Heart left ventricle (tissue), 16 donors: ENCODE measurements around the gene RBBP5. TPM values are rescaled to one million over a fixed set of nuclear protein-coding genes. Genes with fewer than 3 reads are reported as not detected.

ENCODE experiments used
- ATAC-seq, 4 donors: fragments of 200-7000 bp; cut with Tn5 transposase; one replicate each; pipeline ENCODE4 v1.9.1; 2020 to 2022; ENCODE audit warnings: moderate library complexity in 4 of 4, mild to moderate bottlenecking in 3 of 4, moderate number of reproducible peaks in 1 of 4
- DNase-seq, 5 donors: peaks; one replicate each; pipeline ENCODE4 v3.0.0-alpha.2; 2020
- H3K27ac ChIP-seq, 12 donors: fragments of 200-600 bp; sonication (generic) in 4 of 12; one replicate each; pipeline versions ENCODE4 v1.5.0 to v1.8.0; 2016 to 2022; ENCODE audit warnings: mild to moderate bottlenecking in 2 of 12
- H3K27me3 ChIP-seq, 9 donors: fragments of 200-600 bp; sonication (generic) in 2 of 9; one replicate each; pipeline versions ENCODE4 v1.5.1 to v1.8.0; 2016 to 2022; ENCODE audit warnings: mild to moderate bottlenecking in 3 of 9
- H3K36me3 ChIP-seq, 9 donors: fragments of 200-600 bp; sonication (generic) in 2 of 9; one replicate each; pipeline versions ENCODE4 v1.5.0 to v1.8.0; 2018 to 2022; ENCODE audit warnings: mild to moderate bottlenecking in 2 of 9
- H3K4me1 ChIP-seq, 12 donors: fragments of 200-600 bp; sonication (generic) in 4 of 12; one replicate each; pipeline versions ENCODE4 v1.5.0 to v1.8.0; 2016 to 2022; ENCODE audit warnings: mild to moderate bottlenecking in 3 of 12
- H3K4me3 ChIP-seq, 12 donors: fragments of 200-600 bp; sonication (generic) in 4 of 12; one replicate each; pipeline versions ENCODE4 v1.5.0 to v1.8.0; 2017 to 2022; ENCODE audit warnings: mild to moderate bottlenecking in 9 of 12, moderate library complexity in 4 of 12
- H3K9me3 ChIP-seq, 12 donors: fragments of 200-600 bp; sonication (generic) in 4 of 12; one replicate each; pipeline versions ENCODE4 v1.5.0 to v1.8.0; 2016 to 2022; ENCODE audit warnings: mild to moderate bottlenecking in 1 of 12
- POLR2A ChIP-seq, 2 donors: fragments of 450-650 bp; IDR thresholded peaks; one replicate each; pipeline ENCODE4 v1.6.1; 2017; ENCODE audit warnings: antibody characterized with exemption in 2 of 2, mild to moderate bottlenecking in 2 of 2, moderate library complexity in 2 of 2
- WGBS, 4 donors: extraction: QIAGEN DNeasy Blood & Tissue Kit in 2 of 4; methylation state at CpG; one replicate each; pipeline versions ENCODE4 v1.1.5 to v1.1.7; 2013 to 2018; 5-methylcytosine and 5-hydroxymethylcytosine counted together
- intact Hi-C, 10 donors: fragments of 100-400 bp; cut with DNase I; formaldehyde crosslinking; loops; one replicate each; pipeline versions ENCODE4 v1.11.1 to v1.14.2; 2022
- polyA plus RNA-seq, 2 donors: library from polyadenylated mRNA; stranded (reverse); fragments of 200-250 nt; gene quantifications; one replicate each; pipeline ENCODE4 v1.2.3, GENCODE V29; 2013
- total RNA-seq, 9 donors: library from RNA; depleted of rRNA in 2 of 9; stranded (reverse); fragments of >200 nt in 2 of 9; fragmentation: NEBNext Ultra II Directional in 3 of 9; extraction: Animal tissue kit (Norgen Biotek cat#: 25700) in 3 of 9; gene quantifications; one replicate each; pipeline versions ENCODE4 v1.1.0 to v1.2.4, GENCODE V29; 2016 to 2023
- TF ChIP-seq, protein P1 (sequence below), 12 donors: fragments of 200-600 bp; sonication (generic) in 4 of 12; IDR thresholded peaks; one replicate each; pipeline versions ENCODE4 v1.5.0 to v1.8.0; 2018 to 2022; ENCODE audit warnings: antibody characterized with exemption in 12 of 12, mild to moderate bottlenecking in 5 of 12
- donor health status: ischemic (EF 13 %, LVEDD 7.1; RV severe dilation, severe dysfunction).
- donor health status: healthy with polysubstance abuse.
- donor health status: DM: no; HTN: yes; CAD: no.
- donor health status: DM: no; HTN: no; CAD: no.
- donor health status: ischemic (EF 25% LVEDD 6.9; RV normal size, moderate dysfunction).
- donor health status: ischemic (EF 25% LVEDD 5.7; RV mildly dilated, moderate dysfunction).
- donor health status: healthy.
- donor health status: DM: yes; HTN: yes; CAD: no.
- donor health status: ischemic (EF 35%, LVEDD 5.7; RV mildly dilated, moderate dysfunction).
- donor health status: nonischemic (EF 11% LVEDD 7.7; RV severe dilation, severe dysfunction).
- donor health status: DM: yes; HTN: yes; CAD: no.
- donor health status: PGD.
- donor health status: ischemic (EF 29% LVEDD 5.4; RV normal size, mild dysfunction).
- donor health status: nonischemic (EF 23%, LVEDD 6.1; RV moderate dilation, normal function).

The RBBP5 gene
- total and polyA plus RNA-seq, 11 donors: 3.8 to 12.1 (median 9.5) TPM

DNA sequence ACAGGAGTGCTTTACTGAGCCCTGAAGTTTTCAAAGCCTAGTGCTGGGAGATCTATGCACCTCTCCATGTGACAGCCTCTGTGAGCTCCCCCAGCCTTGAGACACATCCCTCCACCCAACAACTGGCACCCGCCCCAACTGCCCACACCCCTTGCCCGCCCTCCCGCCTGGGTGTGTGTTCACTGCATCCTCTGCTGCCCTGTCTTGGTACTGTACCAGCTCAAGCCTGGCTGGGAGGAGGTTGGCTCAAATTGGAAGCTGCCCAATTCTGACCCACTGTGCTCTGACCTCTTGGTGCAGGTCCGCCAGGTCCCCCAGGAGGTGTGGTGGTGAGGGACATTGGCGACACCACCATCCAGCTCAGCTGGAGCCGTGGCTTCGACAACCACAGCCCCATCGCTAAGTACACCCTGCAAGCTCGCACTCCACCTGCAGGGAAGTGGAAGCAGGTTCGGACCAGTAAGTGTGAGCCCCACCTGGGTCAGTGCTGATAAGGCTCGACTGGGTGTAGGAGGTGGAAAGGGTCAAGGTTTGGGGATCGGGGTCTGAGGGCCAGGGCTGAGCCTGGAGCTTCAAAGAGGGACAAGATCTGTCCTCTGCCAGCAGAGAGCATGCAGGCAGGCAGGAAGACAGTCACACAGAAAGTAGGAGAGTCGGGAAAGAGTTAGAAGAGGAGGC lies 55.5 kb downstream of the RBBP5 start:
- TF ChIP-seq, protein P1, sequence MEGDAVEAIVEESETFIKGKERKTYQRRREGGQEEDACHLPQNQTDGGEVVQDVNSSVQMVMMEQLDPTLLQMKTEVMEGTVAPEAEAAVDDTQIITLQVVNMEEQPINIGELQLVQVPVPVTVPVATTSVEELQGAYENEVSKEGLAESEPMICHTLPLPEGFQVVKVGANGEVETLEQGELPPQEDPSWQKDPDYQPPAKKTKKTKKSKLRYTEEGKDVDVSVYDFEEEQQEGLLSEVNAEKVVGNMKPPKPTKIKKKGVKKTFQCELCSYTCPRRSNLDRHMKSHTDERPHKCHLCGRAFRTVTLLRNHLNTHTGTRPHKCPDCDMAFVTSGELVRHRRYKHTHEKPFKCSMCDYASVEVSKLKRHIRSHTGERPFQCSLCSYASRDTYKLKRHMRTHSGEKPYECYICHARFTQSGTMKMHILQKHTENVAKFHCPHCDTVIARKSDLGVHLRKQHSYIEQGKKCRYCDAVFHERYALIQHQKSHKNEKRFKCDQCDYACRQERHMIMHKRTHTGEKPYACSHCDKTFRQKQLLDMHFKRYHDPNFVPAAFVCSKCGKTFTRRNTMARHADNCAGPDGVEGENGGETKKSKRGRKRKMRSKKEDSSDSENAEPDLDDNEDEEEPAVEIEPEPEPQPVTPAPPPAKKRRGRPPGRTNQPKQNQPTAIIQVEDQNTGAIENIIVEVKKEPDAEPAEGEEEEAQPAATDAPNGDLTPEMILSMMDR (IDR thresholded peaks at IDR 0.05): no peak
- TF ChIP-seq POLR2A (IDR thresholded peaks at IDR 0.05): no peak

DNA sequence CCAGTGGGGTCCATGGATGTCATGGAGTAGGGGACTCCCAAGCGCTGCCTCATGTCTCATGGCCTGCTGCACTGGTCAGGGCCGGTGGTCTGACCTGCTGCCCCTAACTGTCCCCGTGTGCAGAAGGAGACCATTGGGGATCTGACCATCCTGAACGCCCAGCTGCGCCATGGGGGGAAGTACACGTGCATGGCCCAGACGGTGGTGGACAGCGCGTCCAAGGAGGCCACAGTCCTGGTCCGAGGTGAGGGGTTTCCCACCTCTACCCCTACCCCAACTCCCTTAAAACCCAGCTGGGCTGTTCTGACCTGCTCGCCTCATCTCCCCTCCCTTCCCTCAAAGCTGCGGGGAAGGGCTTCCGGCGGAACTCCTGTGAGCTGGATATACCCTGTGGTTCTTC lies 56.1 kb downstream of the RBBP5 start:
- TF ChIP-seq, protein P1 (IDR thresholded peaks at IDR 0.05): no peak
- no peak for TF ChIP-seq POLR2A (IDR thresholded peaks at IDR 0.05)
- H3K9me3 ChIP-seq: no peaks in the 10 kb centered on the region
- WGBS, 4 donors: 87 to 91% (median 89%) methylated on average over 10 to 14 of the region's 14 CpGs
- ATAC-seq: no peak
- DNase-seq: no peak
- no peaks in the 10 kb centered on the region for H3K27me3 ChIP-seq
- no peaks in the 10 kb centered on the region for H3K36me3 ChIP-seq
- no peak overlapping the region for H3K27ac ChIP-seq
- intact Hi-C loops: loop anchor here in 3 of 10 donors (10.0 kb wide), 1 partner anchor 261 kb away; no protein-coding TSS in a partner anchor
- H3K4me1 ChIP-seq: peaks cover 0 to 10% (median 2%) of the 10 kb centered on the region in 12 donors
- H3K4me3 ChIP-seq: no peak overlapping the region

More for the DNA sequence above, 55.5 kb downstream of the RBBP5 start:
- WGBS, 4 donors: 68 to 84% (median 81%) methylated on average over 11 to 13 of the region's 13 CpGs
- Histone ChIP-seq H3K9me3 (no peaks in the 10 kb centered on the region), H3K36me3 (no peaks in the 10 kb centered on the region), H3K27me3 (no peaks in the 10 kb centered on the region), H3K27ac (no peak overlapping the region), H3K4me1 (peaks cover 0 to 10% (median 2%) of the 10 kb centered on the region in 12 donors), H3K4me3 (no peak overlapping the region)
- ATAC-seq: no peak
- no peak for DNase-seq
- intact Hi-C loops: loop anchor here in 3 of 10 donors (10.0 kb wide), 1 partner anchor 261 kb away; no protein-coding TSS in a partner anchor

DNA sequence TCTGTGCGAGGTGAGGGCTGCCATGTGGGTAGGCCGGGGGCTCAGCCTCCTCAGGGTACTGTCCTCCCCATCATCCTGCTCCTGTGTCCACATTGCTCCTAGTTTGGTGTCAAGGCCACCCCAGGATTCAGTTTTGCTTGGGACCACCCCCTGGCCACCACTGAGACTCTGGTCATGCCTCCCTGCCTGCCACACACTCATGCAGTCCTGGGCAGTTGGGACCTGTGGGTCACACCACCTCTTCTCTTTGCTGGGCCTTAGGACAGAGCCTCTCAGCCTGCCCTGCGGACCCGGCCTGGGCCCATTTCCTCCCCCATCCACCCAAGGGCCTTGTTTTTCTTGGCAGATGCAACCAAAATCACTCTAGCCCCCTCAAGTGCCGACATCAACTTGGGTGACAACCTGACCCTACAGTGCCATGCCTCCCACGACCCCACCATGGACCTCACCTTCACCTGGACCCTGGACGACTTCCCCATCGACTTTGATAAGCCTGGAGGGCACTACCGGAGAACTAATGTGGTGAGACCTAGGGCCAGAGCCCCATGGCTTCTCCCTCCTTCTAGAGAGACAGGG lies 56.9 kb downstream of the RBBP5 start:
- Histone ChIP-seq H3K27ac (no peak overlapping the region), H3K36me3 (no peaks in the 10 kb centered on the region), H3K4me3 (no peak overlapping the region), H3K9me3 (no peaks in the 10 kb centered on the region), H3K27me3 (no peaks in the 10 kb centered on the region), H3K4me1 (peaks cover 0 to 10% (median 2%) of the 10 kb centered on the region in 12 donors)
- ATAC-seq (no peak), DNase-seq (no peak)
- 90 to 95% (median 93%) methylated on average over 9 of the region's 9 CpGs for WGBS, 4 donors
- intact Hi-C loops: loop anchor here in 7 of 10 donors (5.0 to 10.0 kb wide), 4 partner anchors 78 to 260 kb away; no protein-coding TSS in a partner anchor
- TF ChIP-seq, protein P1 (IDR thresholded peaks at IDR 0.05): no peak
- TF ChIP-seq POLR2A (IDR thresholded peaks at IDR 0.05): no peak

DNA sequence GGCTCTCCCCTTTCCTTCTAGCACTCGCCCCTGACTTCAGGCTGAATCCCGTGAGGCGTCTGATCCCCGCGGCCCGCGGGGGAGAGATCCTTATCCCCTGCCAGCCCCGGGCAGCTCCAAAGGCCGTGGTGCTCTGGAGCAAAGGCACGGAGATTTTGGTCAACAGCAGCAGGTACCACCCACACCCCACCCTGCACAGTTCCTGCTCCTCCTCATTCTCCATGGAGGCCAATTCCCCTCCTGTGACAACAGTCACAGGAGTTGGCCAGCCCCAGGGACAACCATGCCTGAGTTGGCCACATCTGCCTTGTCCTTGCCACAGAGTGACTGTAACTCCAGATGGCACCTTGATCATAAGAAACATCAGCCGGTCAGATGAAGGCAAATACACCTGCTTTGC lies 57.5 kb downstream of the RBBP5 start:
- Histone ChIP-seq H3K27ac (no peak overlapping the region), H3K4me1 (peaks cover 0 to 10% (median 2%) of the 10 kb centered on the region in 12 donors), H3K9me3 (no peaks in the 10 kb centered on the region), H3K36me3 (no peaks in the 10 kb centered on the region), H3K27me3 (no peaks in the 10 kb centered on the region), H3K4me3 (no peak overlapping the region)
- intact Hi-C loops: loop anchor here in 7 of 10 donors (5.0 to 10.0 kb wide), 4 partner anchors 77 to 260 kb away; no protein-coding TSS in a partner anchor
- 86 to 95% (median 90%) methylated on average over 9 to 11 of the region's 11 CpGs for WGBS, 4 donors
- ATAC-seq: no peak
- TF ChIP-seq, protein P1 (IDR thresholded peaks at IDR 0.05): no peak
- no peak for TF ChIP-seq POLR2A (IDR thresholded peaks at IDR 0.05)
- DNase-seq: no peak
